Right lobe of liver (tissue), 6 donors: ENCODE data around the gene NOC2L. TPM values are rescaled to one million over a fixed set of nuclear protein-coding genes. Genes with fewer than 3 reads are reported as not detected.

Experiments
- ATAC-seq, 4 donors: fragments of 200-7000 bp; cut with Tn5 transposase; one replicate each; pipeline ENCODE4 v1.9.1; 2020; ENCODE audit warnings: mild to moderate bottlenecking in 4 of 4, moderate library complexity in 4 of 4
- DNase-seq, 3 donors: peaks; one replicate each; pipeline ENCODE4 v3.0.0-alpha.2; 2020
- H3K27ac ChIP-seq, 3 donors: fragments of 200-600 bp; one replicate each; pipeline ENCODE4 v1.8.0; 2022
- H3K27me3 ChIP-seq, 2 donors: fragments of 200-600 bp; one replicate each; pipeline ENCODE4 v1.8.0; 2022
- H3K36me3 ChIP-seq, 4 donors: fragments of 200-600 bp; sonication (generic) in 1 of 4; one replicate each; pipeline versions ENCODE4 v1.5.1 to v1.8.0; 2017 to 2022; ENCODE audit warnings: control low read depth in 1 of 4
- H3K4me1 ChIP-seq, 4 donors: fragments of 200-600 bp; sonication (generic) in 1 of 4; one replicate each; pipeline versions ENCODE4 v1.5.1 to v1.8.0; 2017 to 2022; ENCODE audit warnings: control low read depth in 1 of 4
- H3K4me3 ChIP-seq, 3 donors: fragments of 200-600 bp; one replicate each; pipeline ENCODE4 v1.8.0; 2022
- H3K9me3 ChIP-seq, 4 donors: fragments of 200-600 bp; sonication (generic) in 1 of 4; one replicate each; pipeline versions ENCODE4 v1.5.1 to v1.8.0; 2017 to 2022; ENCODE audit warnings: control low read depth in 1 of 4
- POLR2A ChIP-seq: fragments of 450-650 bp; IDR thresholded peaks from one replicate; pipeline ENCODE4 v1.6.1; 2017; ENCODE audit warnings: antibody characterized with exemption, mild to moderate bottlenecking
- WGBS: methylation state at CpG from one replicate; pipeline ENCODE4 v1.1.6; 2018; ENCODE audit warnings: low coverage, low lambda C conversion rate; ENCODE audit not compliant: insufficient coverage; ENCODE audit errors: missing lambda C conversion rate; 5-methylcytosine and 5-hydroxymethylcytosine counted together
- intact Hi-C, 2 donors: fragments of 100-400 bp; cut with DNase I; formaldehyde crosslinking; loops; one replicate each; pipeline versions ENCODE4 v1.11.2 to v1.14.1; 2022
- total RNA-seq, 6 experiments: library from RNA; depleted of rRNA in 2 of 6; stranded (reverse); fragments of >200 nt in 2 of 6; fragmentation: NEBNext Ultra II Directional in 3 of 6; extraction: Animal tissue kit (Norgen Biotek cat#: 25700) in 3 of 6; gene quantifications; one replicate each; pipeline versions ENCODE4 v1.1.0 to v1.2.4, GENCODE V29; 2016 to 2023
- TF ChIP-seq, protein P1 (sequence below), 4 donors: fragments of 200-600 bp in 3 of 4; fragments of 450-650 bp in 1 of 4; IDR thresholded peaks; one replicate each; pipeline versions ENCODE4 v1.5.1 to v1.8.0; 2016 to 2022; ENCODE audit warnings: antibody characterized with exemption in 4 of 4, mild to moderate bottlenecking in 2 of 4
- donor health status: DM: no; HTN: yes; CAD: no.
- donor health status: DM: no; HTN: no; CAD: no.
- donor health status: DM: no; HTN: no; CAD: no.
- donor health status: DM: no; HTN: yes; CAD: no.
- donor health status: DM: no; HTN: yes; CAD: no.

Gene NOC2L
- total RNA-seq, 6 experiments from 2014 or later: 28.9 to 36.8 (median 30.2) TPM

DNA sequence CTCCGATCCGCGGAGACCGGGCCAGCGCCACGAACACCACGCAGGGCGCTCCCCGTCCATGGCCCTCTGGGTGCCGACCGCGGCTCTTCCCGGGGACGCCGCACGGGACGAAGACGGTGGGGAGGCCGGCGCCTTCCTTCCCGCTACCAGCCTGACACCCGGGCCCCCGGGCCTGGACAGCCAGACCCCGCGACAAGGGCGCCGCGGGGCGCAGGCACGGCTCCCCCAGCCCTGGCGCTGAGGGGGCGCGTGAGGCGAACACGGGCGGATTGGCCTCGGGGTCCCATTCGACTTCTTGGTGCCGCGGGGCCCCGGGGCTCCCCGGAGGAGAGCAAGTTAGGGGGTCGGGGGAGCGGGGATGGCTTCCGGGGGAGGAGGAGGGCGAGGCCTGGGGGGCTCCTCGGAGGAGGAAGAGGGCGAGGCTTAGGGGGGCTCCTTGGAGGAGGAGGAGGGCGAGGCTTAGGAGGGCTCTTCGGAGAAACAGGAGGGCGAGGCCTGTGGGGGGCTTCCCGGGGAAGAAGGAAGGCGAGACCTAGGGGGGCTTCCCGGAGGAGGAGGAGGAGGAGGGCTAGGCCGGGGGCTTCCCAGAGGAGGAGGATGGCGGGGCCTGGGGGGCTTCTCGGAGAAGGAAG lies 791 bp upstream of the NOC2L start:
- Histone ChIP-seq H3K36me3 (peaks cover 0 to 18% (median 11%) of the 10 kb centered on the region in 4 donors), H3K4me1 (peaks cover 0 to 13% (median 0%) of the 10 kb centered on the region in 4 donors), H3K27ac (no peak overlapping the region), H3K27me3 (no peaks in the 10 kb centered on the region), H3K9me3 (no peaks in the 10 kb centered on the region), H3K4me3 (peak overlapping the region in 2 of 3 donors; percentile 53 to 100)
- intact Hi-C loops: no loop called here
- ATAC-seq: peak in 2 of 4 donors; percentile 2 to 14
- TF ChIP-seq, protein P1, sequence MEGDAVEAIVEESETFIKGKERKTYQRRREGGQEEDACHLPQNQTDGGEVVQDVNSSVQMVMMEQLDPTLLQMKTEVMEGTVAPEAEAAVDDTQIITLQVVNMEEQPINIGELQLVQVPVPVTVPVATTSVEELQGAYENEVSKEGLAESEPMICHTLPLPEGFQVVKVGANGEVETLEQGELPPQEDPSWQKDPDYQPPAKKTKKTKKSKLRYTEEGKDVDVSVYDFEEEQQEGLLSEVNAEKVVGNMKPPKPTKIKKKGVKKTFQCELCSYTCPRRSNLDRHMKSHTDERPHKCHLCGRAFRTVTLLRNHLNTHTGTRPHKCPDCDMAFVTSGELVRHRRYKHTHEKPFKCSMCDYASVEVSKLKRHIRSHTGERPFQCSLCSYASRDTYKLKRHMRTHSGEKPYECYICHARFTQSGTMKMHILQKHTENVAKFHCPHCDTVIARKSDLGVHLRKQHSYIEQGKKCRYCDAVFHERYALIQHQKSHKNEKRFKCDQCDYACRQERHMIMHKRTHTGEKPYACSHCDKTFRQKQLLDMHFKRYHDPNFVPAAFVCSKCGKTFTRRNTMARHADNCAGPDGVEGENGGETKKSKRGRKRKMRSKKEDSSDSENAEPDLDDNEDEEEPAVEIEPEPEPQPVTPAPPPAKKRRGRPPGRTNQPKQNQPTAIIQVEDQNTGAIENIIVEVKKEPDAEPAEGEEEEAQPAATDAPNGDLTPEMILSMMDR (IDR thresholded peaks at IDR 0.05): no peak
- no peak for TF ChIP-seq POLR2A
- WGBS: 18% methylated on average over 38 of the region's 57 CpGs
- no peak for DNase-seq

DNA sequence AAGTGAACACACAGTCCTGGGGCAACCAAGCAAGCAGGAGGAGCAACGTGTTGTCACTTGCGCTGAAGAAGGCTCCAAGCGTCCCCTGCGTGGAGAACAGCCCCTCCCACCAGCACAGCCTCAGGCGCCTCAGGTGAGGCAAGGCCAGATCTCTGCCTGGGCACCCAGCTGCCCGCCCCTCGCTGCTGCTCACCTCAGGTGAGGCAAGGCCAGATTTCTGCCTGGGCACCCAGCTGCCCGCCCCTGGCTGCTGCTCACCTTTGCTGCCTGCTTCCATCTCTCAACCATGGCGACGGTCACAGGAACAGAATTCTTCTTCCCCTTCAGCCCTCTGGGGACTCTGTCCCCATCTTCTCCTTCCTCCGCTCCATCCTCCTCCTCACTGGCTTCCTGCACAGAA lies 2.4 kb downstream of the NOC2L start:
- Histone ChIP-seq H3K4me1 (peaks cover 0 to 13% (median 0%) of the 10 kb centered on the region in 4 donors), H3K27ac (no peak overlapping the region), H3K27me3 (no peaks in the 10 kb centered on the region), H3K36me3 (peaks cover 6 to 48% (median 19%) of the 10 kb centered on the region in 4 donors), H3K4me3 (no peak overlapping the region), H3K9me3 (no peaks in the 10 kb centered on the region)
- TF ChIP-seq POLR2A: no peak
- TF ChIP-seq, protein P1 (IDR thresholded peaks at IDR 0.05): no peak
- ATAC-seq (no peak), DNase-seq (no peak)
- intact Hi-C loops: no loop called here
- WGBS: 100% methylated on average over 3 of the region's 11 CpGs

DNA sequence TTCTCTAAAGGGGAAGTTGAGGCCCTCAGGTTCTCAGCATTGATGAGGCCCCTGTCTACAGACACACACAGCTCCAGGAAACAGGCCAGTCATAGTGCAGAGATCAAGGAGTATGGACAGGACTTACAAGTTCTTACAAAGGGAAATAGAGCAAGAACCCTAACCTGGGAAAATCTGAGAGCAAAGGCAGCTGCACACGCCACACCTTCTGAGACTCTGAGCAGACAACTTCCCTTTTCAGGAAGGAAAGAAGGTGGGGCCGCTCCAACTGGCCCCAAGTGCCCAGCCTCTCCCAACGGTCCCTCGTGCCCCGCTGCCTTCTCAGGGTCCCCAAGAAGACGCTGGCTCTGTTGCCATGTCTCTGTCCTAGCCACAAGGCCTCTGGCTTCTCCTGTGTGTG lies 3.6 kb downstream of the NOC2L start:
- ATAC-seq: no peak
- H3K27ac ChIP-seq: no peak overlapping the region
- TF ChIP-seq, protein P1 (IDR thresholded peaks at IDR 0.05): no peak
- TF ChIP-seq POLR2A: no peak
- 81% methylated on average over 6 of the region's 6 CpGs for WGBS
- peaks cover 0 to 13% (median 0%) of the 10 kb centered on the region in 4 donors for H3K4me1 ChIP-seq
- no peak for DNase-seq
- no peaks in the 10 kb centered on the region for H3K27me3 ChIP-seq
- no peak overlapping the region for H3K4me3 ChIP-seq
- intact Hi-C loops: no loop called here
- H3K9me3 ChIP-seq: no peaks in the 10 kb centered on the region
- peaks cover 6 to 52% (median 19%) of the 10 kb centered on the region in 4 donors for H3K36me3 ChIP-seq

DNA sequence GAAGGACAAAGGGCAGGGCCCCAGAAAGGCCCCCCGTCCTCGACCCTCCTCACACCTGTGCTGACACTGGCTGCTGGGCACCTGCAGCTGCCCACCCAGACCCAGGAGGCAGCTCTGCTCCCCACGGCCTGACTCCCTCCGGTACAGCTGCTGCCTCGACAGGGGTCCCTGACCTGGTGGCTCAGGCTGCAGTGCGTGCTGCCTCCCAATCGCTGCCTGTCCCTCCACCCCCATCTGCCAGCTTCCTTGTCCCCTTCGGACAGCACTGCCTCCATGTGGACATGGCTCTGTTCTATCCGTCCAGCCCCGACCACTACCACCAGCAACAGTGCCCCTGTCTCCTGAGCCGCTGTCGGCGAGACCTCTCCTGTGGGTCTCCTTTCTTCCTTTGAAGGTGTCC lies 4.1 kb downstream of the NOC2L start:
- H3K4me1 ChIP-seq: peaks cover 0 to 13% (median 0%) of the 10 kb centered on the region in 4 donors
- no peak overlapping the region for H3K27ac ChIP-seq
- peaks cover 6 to 54% (median 21%) of the 10 kb centered on the region in 4 donors for H3K36me3 ChIP-seq
- H3K9me3 ChIP-seq: no peaks in the 10 kb centered on the region
- no peak overlapping the region for H3K4me3 ChIP-seq
- ATAC-seq (no peak), DNase-seq (no peak)
- H3K27me3 ChIP-seq: no peaks in the 10 kb centered on the region
- TF ChIP-seq, protein P1 (IDR thresholded peaks at IDR 0.05): no peak
- TF ChIP-seq POLR2A: no peak
- 94% methylated on average over 8 of the region's 13 CpGs for WGBS
- intact Hi-C loops: no loop called here
